ENCODE results near the gene TP53TG5. TPM values are rescaled to one million over a fixed set of nuclear protein-coding genes. Genes with fewer than 3 reads are reported as not detected.

The TP53TG5 gene
- total RNA-seq, 4 donors from 2014 or later: 0.17 to 2.1 (median 1.1) TPM; not detected in 1

- intact Hi-C loops (cut with DNase I): loop anchor here (5.0 kb wide), 1 partner anchor 37 kb away; no protein-coding TSS in a partner anchor
- peak overlapping the region; percentile 22 to 99 (median 98) for H3K27ac ChIP-seq (replicated peaks in 1 of 4)
- H3K4me1 ChIP-seq: peaks cover 15 to 53% (median 39%) of the 10 kb centered on the region in 4 donors
- no peaks in the 10 kb centered on the region for H3K27me3 ChIP-seq
- TF ChIP-seq POLR2AphosphoS5 (IDR thresholded peaks at IDR 0.05): no peak
- no peak for TF ChIP-seq EP300 (IDR thresholded peaks at IDR 0.05)
- no peak for TF ChIP-seq CTCF (IDR thresholded peaks at IDR 0.05)
- TF ChIP-seq POLR2A (IDR thresholded peaks at IDR 0.05; ENCODE audit: low read depth): no peak
- H3K9me3 ChIP-seq: no peaks in the 10 kb centered on the region
- no peak overlapping the region for H3K4me3 ChIP-seq
- DNase-seq (ENCODE audit: extremely low spot score): no peak
- WGBS: 83% methylated on average over 7 of the region's 7 CpGs
- peaks cover 24 to 42% (median 36%) of the 10 kb centered on the region in 4 donors for H3K36me3 ChIP-seq
Measured at GRCh38 chr20:45409521-45410272, 31.6 kb upstream of the TP53TG5 start.

- Histone ChIP-seq H3K27me3 (no peaks in the 10 kb centered on the region), H3K4me1 (peaks cover 15 to 53% (median 42%) of the 10 kb centered on the region in 4 donors), H3K4me3 (peak overlapping the region; percentile 80 to 95 (median 90)), H3K9me3 (no peaks in the 10 kb centered on the region), H3K36me3 (peaks cover 24 to 42% (median 36%) of the 10 kb centered on the region in 4 donors), H3K27ac (replicated peaks in 1 of 4) (peak overlapping the region; percentile 96 to 99 (median 98))
- WGBS: 77% methylated on average over 4 of the region's 7 CpGs
- TF ChIP-seq EP300 (IDR thresholded peaks at IDR 0.05): no peak
- no peak for TF ChIP-seq POLR2AphosphoS5 (IDR thresholded peaks at IDR 0.05)
- TF ChIP-seq CTCF (IDR thresholded peaks at IDR 0.05): no peak
- TF ChIP-seq POLR2A (IDR thresholded peaks at IDR 0.05; ENCODE audit: low read depth): no peak
- intact Hi-C loops (cut with DNase I): loop anchor here (5.0 kb wide), 1 partner anchor 36 kb away; no protein-coding TSS in a partner anchor
- no peak for DNase-seq (ENCODE audit: extremely low spot score)
Measured at GRCh38 chr20:45408646-45409213, 30.6 kb upstream of the TP53TG5 start.

GRCh38 chr20:45407783-45408645 lies 29.9 kb upstream of the TP53TG5 start, which contains the start of gene DBNDD2:
Gene DBNDD2, plus strand, starts transcription at chr20:45408289. Its CDS starts 179 bp downstream, at chr20:45408468.
- Histone ChIP-seq H3K27ac (replicated peaks in 1 of 4) (peak within 1 kb of the TSS; percentile 96 to 99 (median 98)), H3K9me3 (no peaks in the 10 kb centered on the region), H3K4me3 (peak within 1 kb of the TSS; percentile 80 to 95 (median 90)), H3K36me3 (peaks cover 24 to 42% (median 36%) of the 10 kb centered on the region in 4 donors), H3K4me1 (peaks cover 15 to 53% (median 42%) of the 10 kb centered on the region in 4 donors), H3K27me3 (no peaks in the 10 kb centered on the region)
- DNase-seq (ENCODE audit: extremely low spot score): no peak
- WGBS: 76% methylated on average over 21 of the region's 21 CpGs
- TF ChIP-seq CTCF (IDR thresholded peaks at IDR 0.05): no peak
- no peak for TF ChIP-seq POLR2AphosphoS5 (IDR thresholded peaks at IDR 0.05)
- no peak for TF ChIP-seq POLR2A (IDR thresholded peaks at IDR 0.05; ENCODE audit: low read depth)
- no peak for TF ChIP-seq EP300 (IDR thresholded peaks at IDR 0.05)
- intact Hi-C loops (cut with DNase I): loop anchor here (5.0 kb wide), 1 partner anchor 36 kb away; no protein-coding TSS in a partner anchor

GRCh38 chr20:45407067-45407745 lies 29.1 kb upstream of the TP53TG5 start:
- H3K4me3 ChIP-seq: peak overlapping the region; percentile 80 to 95 (median 90)
- intact Hi-C loops (cut with DNase I): loop anchor here (5.0 kb wide), 1 partner anchor 35 kb away; no protein-coding TSS in a partner anchor
- 4% methylated on average over 29 of the region's 30 CpGs for WGBS

More at GRCh38 chr20:45407067-45407745, 29.1 kb upstream of the TP53TG5 start:
- Histone ChIP-seq H3K36me3 (peaks cover 24 to 37% (median 34%) of the 10 kb centered on the region in 4 donors), H3K27me3 (no peaks in the 10 kb centered on the region), H3K9me3 (no peaks in the 10 kb centered on the region), H3K27ac (replicated peaks in 1 of 4) (peak overlapping the region; percentile 96 to 99 (median 98)), H3K4me1 (peaks cover 15 to 53% (median 42%) of the 10 kb centered on the region in 4 donors)
- no peak for DNase-seq (ENCODE audit: extremely low spot score)
- peak; percentile 47 for TF ChIP-seq POLR2A (IDR thresholded peaks at IDR 0.05; ENCODE audit: low read depth)
- TF ChIP-seq EP300 (IDR thresholded peaks at IDR 0.05): no peak
- peak; percentile 73 to 94 for TF ChIP-seq POLR2AphosphoS5 (IDR thresholded peaks at IDR 0.05)
- no peak for TF ChIP-seq CTCF (IDR thresholded peaks at IDR 0.05)
